ENCODE results near the gene KCNK7.

DNA sequence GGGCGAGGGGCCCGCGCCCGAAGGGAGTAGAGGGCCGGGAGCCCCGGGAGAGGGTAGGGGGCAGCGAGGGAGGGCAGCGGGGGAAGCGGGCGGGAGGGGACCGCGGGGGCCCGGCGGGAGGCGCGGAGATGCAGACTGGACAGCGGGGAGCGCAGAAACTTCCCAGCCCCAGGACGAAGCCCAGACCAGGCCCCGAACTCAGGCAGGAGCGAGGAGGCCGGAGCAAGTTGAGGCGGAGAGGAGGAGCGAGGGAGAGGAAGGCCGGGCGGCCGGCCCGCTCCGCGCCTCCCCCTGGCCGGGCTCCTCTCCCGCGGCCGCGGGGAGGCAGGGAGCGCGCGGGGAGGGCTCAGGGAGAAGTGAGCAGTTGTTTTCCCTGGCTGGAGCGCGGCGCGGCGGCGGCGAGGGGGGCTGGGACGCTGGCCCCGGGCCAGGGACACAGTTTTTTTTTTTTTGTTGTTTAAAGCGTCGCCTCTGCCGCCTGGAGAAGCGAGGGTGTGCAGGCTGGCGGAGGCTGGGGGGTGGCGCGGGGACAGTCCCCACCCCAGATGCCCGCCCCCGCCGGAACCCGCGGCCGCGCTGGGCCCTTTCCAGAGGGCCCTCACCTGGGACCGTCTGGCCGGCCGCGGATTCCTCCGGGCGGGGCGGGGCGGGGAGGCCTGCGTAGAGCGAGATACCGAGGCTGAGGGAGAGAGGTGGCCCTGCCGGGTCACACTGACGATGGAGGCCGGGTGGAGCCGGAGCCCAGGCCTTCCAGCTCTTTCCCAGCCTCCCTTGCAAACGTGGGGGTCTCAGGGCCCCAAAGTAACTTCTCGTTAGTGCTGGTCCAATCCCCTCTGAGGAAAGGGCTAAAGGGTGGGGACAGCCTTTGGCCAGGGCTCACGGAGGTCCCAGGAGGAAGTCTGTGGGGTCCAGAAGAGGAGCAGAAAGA lies 37.3 kb downstream of the KCNK7 start, which contains the start of gene LTBP3:
- TF ChIP-seq POLR2A (IDR thresholded peaks at IDR 0.05; ENCODE audit: low read depth): peak; percentile 10
- TF ChIP-seq POLR2AphosphoS5 (IDR thresholded peaks at IDR 0.05): peak; percentile 73 to 77
- TF ChIP-seq, protein P1, sequence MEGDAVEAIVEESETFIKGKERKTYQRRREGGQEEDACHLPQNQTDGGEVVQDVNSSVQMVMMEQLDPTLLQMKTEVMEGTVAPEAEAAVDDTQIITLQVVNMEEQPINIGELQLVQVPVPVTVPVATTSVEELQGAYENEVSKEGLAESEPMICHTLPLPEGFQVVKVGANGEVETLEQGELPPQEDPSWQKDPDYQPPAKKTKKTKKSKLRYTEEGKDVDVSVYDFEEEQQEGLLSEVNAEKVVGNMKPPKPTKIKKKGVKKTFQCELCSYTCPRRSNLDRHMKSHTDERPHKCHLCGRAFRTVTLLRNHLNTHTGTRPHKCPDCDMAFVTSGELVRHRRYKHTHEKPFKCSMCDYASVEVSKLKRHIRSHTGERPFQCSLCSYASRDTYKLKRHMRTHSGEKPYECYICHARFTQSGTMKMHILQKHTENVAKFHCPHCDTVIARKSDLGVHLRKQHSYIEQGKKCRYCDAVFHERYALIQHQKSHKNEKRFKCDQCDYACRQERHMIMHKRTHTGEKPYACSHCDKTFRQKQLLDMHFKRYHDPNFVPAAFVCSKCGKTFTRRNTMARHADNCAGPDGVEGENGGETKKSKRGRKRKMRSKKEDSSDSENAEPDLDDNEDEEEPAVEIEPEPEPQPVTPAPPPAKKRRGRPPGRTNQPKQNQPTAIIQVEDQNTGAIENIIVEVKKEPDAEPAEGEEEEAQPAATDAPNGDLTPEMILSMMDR (IDR thresholded peaks at IDR 0.05): peak in 2 of 3 experiments; percentile 12 to 21
- TF ChIP-seq EP300 (IDR thresholded peaks at IDR 0.05): no peak
